Esophagus squamous epithelium (tissue), 4 donors: Measurements from ENCODE around the gene SYT9.

Experiments
- POLR2A ChIP-seq, 4 donors: fragments of 450-650 bp; IDR thresholded peaks; one replicate each; pipeline ENCODE4 v1.6.1; 2017; ENCODE audit warnings: antibody characterized with exemption in 4 of 4, mild to moderate bottlenecking in 4 of 4, moderate library complexity in 3 of 4
- TF ChIP-seq, protein P1 (sequence below), 6 experiments: fragments of 450-650 bp in 4 of 6; fragments of 200-600 bp in 2 of 6; sonication (generic) in 2 of 6; IDR thresholded peaks; one replicate each; pipeline ENCODE4 v1.5.1; 2016 to 2019; ENCODE audit warnings: antibody characterized with exemption in 6 of 6, mild to moderate bottlenecking in 4 of 6, moderate library complexity in 4 of 6

DNA sequence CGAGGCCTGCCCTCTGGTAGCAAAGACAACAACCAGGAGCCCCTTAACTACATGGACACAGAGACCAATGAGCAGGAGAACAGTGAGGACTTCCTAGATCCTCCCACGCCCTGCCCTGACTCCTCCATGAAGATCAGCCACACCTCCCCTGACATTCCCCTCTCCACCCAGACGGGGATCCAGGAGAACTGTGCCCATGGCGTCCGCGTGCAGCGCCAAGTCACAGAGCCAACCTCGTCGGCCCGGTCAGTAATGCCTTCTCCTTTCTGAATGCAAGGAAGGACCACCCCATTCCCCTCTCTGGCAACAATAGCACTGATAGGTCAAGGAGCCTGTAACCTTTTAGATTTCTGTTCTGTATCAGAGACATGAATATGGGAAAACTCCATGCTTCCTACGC is 51.4 kb downstream of the SYT9 start:
- TF ChIP-seq POLR2A (IDR thresholded peaks at IDR 0.05): no peak
- TF ChIP-seq, protein P1, sequence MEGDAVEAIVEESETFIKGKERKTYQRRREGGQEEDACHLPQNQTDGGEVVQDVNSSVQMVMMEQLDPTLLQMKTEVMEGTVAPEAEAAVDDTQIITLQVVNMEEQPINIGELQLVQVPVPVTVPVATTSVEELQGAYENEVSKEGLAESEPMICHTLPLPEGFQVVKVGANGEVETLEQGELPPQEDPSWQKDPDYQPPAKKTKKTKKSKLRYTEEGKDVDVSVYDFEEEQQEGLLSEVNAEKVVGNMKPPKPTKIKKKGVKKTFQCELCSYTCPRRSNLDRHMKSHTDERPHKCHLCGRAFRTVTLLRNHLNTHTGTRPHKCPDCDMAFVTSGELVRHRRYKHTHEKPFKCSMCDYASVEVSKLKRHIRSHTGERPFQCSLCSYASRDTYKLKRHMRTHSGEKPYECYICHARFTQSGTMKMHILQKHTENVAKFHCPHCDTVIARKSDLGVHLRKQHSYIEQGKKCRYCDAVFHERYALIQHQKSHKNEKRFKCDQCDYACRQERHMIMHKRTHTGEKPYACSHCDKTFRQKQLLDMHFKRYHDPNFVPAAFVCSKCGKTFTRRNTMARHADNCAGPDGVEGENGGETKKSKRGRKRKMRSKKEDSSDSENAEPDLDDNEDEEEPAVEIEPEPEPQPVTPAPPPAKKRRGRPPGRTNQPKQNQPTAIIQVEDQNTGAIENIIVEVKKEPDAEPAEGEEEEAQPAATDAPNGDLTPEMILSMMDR (IDR thresholded peaks at IDR 0.05): no peak
